Measurements from ENCODE around the gene PTGFRN.

GRCh38 chr1:116871779-116872146 lies 38.0 kb upstream of the PTGFRN start:
- TF ChIP-seq POLR2AphosphoS5 (IDR thresholded peaks at IDR 0.05; ENCODE audit: borderline replicate concordance, low read depth, low read length) = no peak
- no peak for TF ChIP-seq EZH2 (IDR thresholded peaks at IDR 0.05)
- TF ChIP-seq FOXP2 (optimal IDR thresholded peaks at IDR 0.05; ENCODE audit: control extremely low read depth, extremely low read length, insufficient read depth) = no peak

Data from SK-N-MC (cell line).